ENCODE measurements around the gene ATP7A.
"Not testable (repeated sequence)": the region's sequence is repeated elsewhere in the genome, so short reads cannot be mapped to it uniquely, and the experiment has no call there.

ATP7A gene

DNA sequence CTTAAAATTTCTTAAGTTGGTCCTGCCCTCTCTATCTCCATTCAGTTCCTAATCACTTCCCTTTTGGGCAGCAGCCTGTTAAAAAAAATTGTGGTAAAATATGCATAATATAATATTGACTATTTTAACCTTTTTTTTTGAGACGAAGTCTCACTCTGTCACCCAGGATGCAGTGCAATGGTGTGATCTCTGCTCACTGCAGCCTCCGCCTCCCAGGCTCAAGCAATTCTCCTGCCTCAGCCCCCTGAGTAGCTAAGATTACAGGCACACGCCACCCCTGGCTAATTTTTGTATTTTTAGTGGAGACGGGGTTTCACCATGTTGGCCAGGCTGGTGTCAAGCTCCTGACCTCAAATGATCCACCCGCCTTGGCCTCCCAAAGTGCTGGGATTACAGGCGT is 8.9 kb downstream of the ATP7A start:
- H3K36me3 ChIP-seq (ENCODE audit: control insufficient read depth, insufficient read depth, low read length); H3K27ac ChIP-seq (ENCODE audit: low read depth, low read length); H3K9ac ChIP-seq (ENCODE audit: low read length): not testable (repeated sequence)

DNA sequence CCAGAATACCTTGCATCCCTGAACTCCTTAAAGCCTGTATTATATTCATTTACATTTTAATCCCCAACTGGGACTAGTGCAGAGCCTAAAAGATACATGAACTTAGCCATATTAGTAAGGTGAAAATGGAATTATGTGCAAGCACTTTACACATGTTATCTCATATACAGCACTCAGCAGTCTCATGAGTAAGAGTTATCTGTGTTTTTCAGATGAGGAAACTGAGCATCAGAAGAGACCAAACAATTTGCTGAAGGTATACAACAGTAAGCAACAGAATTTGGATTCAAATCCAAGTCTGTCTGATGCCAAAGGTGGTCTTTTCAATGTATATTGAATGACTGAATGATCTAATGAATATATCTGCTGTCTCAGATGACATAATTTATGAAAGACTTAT is 12.3 kb downstream of the ATP7A start:
- H3K36me3 ChIP-seq (ENCODE audit: control insufficient read depth, insufficient read depth, low read length), result no peaks in the 10 kb centered on the region
- H3K4me1 ChIP-seq (ENCODE audit: control insufficient read depth, insufficient read depth, low read length), result no peaks in the 10 kb centered on the region
- no peak overlapping the region for H3K27ac ChIP-seq (ENCODE audit: low read depth, low read length)
- H3K4me3 ChIP-seq (ENCODE audit: low read length), result no peak overlapping the region
- no peak overlapping the region for H3K9ac ChIP-seq (ENCODE audit: low read length)
- H3K27me3 ChIP-seq (ENCODE audit: control insufficient read depth, insufficient read depth, low read length), result no peaks in the 10 kb centered on the region

More for the DNA sequence above, 8.9 kb downstream of the ATP7A start:
- not testable (repeated sequence) for H3K27me3 ChIP-seq (ENCODE audit: control insufficient read depth, insufficient read depth, low read length); H3K4me3 ChIP-seq (ENCODE audit: low read length); H3K4me1 ChIP-seq (ENCODE audit: control insufficient read depth, insufficient read depth, low read length)

DNA sequence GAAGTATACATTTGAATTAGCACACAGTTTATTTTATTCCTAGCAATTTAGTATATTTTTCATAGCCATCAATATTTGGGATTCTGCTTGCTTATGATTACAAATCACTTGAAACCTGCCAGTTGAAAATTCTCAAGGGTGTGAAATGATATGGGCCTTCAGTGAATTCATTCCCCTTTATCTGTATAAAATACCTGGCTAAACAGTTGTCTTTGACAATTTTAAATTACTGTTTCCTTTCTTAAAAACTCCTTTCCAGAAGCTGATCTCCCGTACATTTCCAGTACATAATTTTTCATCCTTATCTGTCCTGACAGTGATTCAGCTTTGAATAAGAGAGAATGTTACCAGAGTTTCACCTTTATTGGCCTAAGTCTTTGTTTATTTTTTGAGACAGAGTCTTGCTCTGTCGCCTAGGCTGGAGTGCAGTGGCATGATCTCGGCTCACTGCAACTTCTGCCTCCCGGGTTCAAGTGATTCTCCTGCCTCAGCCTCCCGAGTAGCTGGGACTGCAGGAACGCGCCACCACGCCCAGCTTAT is 13.9 kb downstream of the ATP7A start:
- no peaks in the 10 kb centered on the region for H3K36me3 ChIP-seq (ENCODE audit: control insufficient read depth, insufficient read depth, low read length)
- H3K27ac ChIP-seq (ENCODE audit: low read depth, low read length), result no peak overlapping the region
- H3K4me3 ChIP-seq (ENCODE audit: low read length), result no peak overlapping the region
- H3K9ac ChIP-seq (ENCODE audit: low read length), result no peak overlapping the region
- H3K27me3 ChIP-seq (ENCODE audit: control insufficient read depth, insufficient read depth, low read length), result no peaks in the 10 kb centered on the region
- no peaks in the 10 kb centered on the region for H3K4me1 ChIP-seq (ENCODE audit: control insufficient read depth, insufficient read depth, low read length)

DNA sequence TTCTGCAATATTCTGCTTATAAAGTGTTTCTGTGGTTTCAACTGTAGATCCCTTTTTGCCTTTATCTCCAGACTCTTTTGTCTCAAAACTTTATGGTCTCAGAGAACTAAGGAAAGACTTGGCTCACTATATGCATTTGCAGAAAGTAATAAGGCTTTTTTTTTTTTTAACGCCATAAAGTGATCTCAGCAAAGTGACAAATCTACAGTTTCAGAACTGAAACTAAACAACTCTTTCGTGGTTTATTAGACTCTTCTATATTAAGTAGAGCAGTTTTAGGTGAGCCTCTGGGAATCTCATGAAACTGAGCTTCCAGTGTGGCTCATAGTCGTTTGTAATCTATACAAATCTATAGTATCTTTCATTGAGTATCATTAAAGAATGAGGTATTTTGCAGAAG is 15.3 kb downstream of the ATP7A start:
- no peaks in the 10 kb centered on the region for H3K36me3 ChIP-seq (ENCODE audit: control insufficient read depth, insufficient read depth, low read length)
- H3K4me1 ChIP-seq (ENCODE audit: control insufficient read depth, insufficient read depth, low read length), result no peaks in the 10 kb centered on the region
- H3K9ac ChIP-seq (ENCODE audit: low read length), result no peak overlapping the region
- no peaks in the 10 kb centered on the region for H3K27me3 ChIP-seq (ENCODE audit: control insufficient read depth, insufficient read depth, low read length)
- no peak overlapping the region for H3K27ac ChIP-seq (ENCODE audit: low read depth, low read length)
- H3K4me3 ChIP-seq (ENCODE audit: low read length), result no peak overlapping the region

DNA sequence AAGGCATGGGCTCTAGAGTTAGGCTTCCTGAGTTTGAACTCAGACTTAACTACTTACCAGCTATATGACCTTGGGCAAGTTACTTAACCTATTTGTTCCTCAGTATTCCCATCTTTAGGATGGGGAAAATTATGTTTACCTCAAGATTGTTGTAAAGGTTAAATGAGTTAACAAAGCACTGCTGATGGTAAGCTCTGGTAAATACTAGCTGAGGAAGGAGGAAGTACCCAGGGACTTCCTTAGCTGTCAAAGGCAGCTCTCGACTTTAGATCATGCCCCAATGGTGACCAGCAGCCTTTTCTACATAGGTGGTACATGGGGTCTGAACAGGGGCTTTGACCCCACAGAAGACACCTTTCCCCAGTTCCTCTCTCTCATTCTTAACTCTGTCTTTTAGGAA is 20.1 kb downstream of the ATP7A start:
- Histone ChIP-seq H3K4me3 (ENCODE audit: low read length) (no peak overlapping the region), H3K36me3 (ENCODE audit: control insufficient read depth, insufficient read depth, low read length) (no peaks in the 10 kb centered on the region), H3K4me1 (ENCODE audit: control insufficient read depth, insufficient read depth, low read length) (no peaks in the 10 kb centered on the region), H3K9ac (ENCODE audit: low read length) (no peak overlapping the region), H3K27ac (ENCODE audit: low read depth, low read length) (no peak overlapping the region), H3K27me3 (ENCODE audit: control insufficient read depth, insufficient read depth, low read length) (no peaks in the 10 kb centered on the region)

DNA sequence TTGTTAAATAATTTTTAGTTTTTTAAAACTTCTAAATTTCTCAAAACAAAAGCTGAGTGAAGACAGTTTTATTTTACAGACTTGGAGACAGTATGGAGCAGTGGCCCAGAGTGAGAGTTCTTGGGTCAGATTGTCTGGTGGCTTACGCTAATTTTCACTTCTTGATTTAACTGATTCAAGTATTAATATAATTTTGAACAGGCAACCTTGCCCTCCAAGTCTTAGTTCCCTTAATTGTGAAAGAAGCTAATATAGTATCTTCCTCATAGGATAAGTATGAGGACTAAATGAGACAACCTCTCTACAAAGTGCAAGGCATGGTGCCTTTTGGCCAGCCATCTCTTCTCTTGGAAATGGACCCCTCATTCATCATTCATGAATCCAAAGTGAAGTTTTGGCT is 25.4 kb downstream of the ATP7A start:
- Histone ChIP-seq H3K27me3 (ENCODE audit: control insufficient read depth, insufficient read depth, low read length) (no peaks in the 10 kb centered on the region), H3K9ac (ENCODE audit: low read length) (no peak overlapping the region), H3K4me1 (ENCODE audit: control insufficient read depth, insufficient read depth, low read length) (no peaks in the 10 kb centered on the region), H3K4me3 (ENCODE audit: low read length) (no peak overlapping the region), H3K36me3 (ENCODE audit: control insufficient read depth, insufficient read depth, low read length) (no peaks in the 10 kb centered on the region), H3K27ac (ENCODE audit: low read depth, low read length) (no peak overlapping the region)

DNA sequence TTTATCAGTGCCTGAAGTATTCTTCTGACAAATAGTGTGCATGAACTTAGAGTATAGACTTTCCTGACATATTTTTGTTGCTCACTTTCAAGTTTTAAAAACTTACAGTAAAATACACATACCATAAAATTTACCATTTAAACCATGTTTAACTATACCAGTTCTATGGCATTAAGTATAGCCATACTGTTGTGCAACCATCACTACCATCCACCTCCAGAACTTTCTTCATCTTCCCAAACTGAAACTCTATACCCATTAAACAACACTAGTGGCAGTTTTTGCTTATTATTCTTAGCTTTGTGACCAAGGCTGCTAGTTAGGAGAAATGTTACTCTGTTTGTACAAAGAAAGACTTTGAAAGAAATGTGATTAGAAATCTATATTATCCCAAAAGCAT is 25.8 kb downstream of the ATP7A start:
- Histone ChIP-seq H3K4me1 (ENCODE audit: control insufficient read depth, insufficient read depth, low read length) (no peaks in the 10 kb centered on the region), H3K36me3 (ENCODE audit: control insufficient read depth, insufficient read depth, low read length) (no peaks in the 10 kb centered on the region), H3K27me3 (ENCODE audit: control insufficient read depth, insufficient read depth, low read length) (no peaks in the 10 kb centered on the region), H3K4me3 (ENCODE audit: low read length) (no peak overlapping the region), H3K27ac (ENCODE audit: low read depth, low read length) (no peak overlapping the region), H3K9ac (ENCODE audit: low read length) (no peak overlapping the region)

DNA sequence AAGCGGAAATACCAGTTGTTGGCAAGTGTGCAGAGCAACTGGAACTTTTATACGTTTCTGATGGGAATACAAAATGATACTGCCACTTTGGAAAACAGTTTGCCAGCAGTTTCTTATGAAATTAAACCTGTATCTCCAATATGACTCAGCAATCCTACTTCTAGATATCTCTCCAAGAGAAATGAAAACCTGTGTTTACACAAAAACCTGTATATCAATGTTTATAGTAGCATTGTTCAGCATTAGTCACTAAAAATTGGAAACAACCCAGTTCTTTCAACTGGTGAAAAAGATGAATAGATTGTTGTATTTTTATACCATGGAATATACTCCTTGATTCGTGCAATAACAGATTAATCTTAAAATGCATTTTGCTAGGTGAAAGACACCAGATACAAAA is 26.8 kb downstream of the ATP7A start:
- no peak overlapping the region for H3K4me3 ChIP-seq (ENCODE audit: low read length)
- no peaks in the 10 kb centered on the region for H3K27me3 ChIP-seq (ENCODE audit: control insufficient read depth, insufficient read depth, low read length)
- H3K4me1 ChIP-seq (ENCODE audit: control insufficient read depth, insufficient read depth, low read length), result no peaks in the 10 kb centered on the region
- H3K9ac ChIP-seq (ENCODE audit: low read length), result no peak overlapping the region
- no peak overlapping the region for H3K27ac ChIP-seq (ENCODE audit: low read depth, low read length)
- H3K36me3 ChIP-seq (ENCODE audit: control insufficient read depth, insufficient read depth, low read length), result no peaks in the 10 kb centered on the region

DNA sequence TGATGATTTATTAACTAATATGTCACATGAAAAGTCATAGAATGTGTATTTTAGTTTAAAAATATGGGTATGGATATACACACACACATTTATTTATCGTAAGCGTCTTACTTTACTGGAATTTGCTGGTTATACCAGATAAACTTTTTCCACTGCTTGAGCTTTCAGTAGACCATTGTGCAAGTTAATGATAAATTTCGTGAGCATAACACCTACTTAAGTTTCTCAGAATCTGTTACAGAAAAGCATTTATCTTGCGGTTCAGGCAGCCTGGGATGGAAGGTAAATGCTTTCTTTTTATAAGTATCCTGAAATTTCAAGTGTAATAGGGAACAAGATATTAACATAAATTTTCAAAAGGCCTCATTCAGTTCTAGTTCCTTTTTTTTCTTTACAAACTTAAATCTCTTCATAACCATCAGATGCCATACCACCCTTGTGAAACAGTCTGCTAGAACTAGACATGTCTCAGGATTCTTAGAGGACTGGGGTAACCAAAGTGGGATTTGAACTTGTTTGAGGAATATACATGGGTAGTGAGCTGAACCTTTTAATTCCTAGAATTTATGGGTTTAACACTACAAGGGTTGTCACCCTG is 27.7 kb downstream of the ATP7A start:
- Histone ChIP-seq H3K9ac (ENCODE audit: low read length) (no peak overlapping the region), H3K36me3 (ENCODE audit: control insufficient read depth, insufficient read depth, low read length) (no peaks in the 10 kb centered on the region), H3K4me3 (ENCODE audit: low read length) (no peak overlapping the region), H3K27me3 (ENCODE audit: control insufficient read depth, insufficient read depth, low read length) (no peaks in the 10 kb centered on the region), H3K27ac (ENCODE audit: low read depth, low read length) (no peak overlapping the region), H3K4me1 (ENCODE audit: control insufficient read depth, insufficient read depth, low read length) (no peaks in the 10 kb centered on the region)

DNA sequence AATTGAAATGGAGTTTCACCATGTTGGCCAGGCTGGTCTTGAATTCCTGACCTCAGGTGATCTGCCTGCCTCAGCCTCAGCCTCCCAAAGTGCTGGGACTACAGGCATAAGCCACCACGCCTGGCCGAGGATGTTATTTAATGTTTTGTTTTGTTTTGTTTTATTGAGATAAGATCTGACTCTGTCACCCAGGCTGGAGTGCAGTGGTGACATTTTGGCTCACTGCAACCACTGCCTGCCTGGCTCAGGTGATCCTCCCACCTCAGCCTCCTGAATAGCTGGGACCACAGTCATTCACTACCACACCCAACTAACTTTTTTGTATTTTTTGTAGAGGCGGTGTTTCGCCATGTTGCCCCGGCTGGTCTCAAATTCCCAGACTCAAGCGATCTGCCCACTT is 34.5 kb downstream of the ATP7A start:
- H3K27ac ChIP-seq (ENCODE audit: low read depth, low read length); H3K4me3 ChIP-seq (ENCODE audit: low read length); H3K4me1 ChIP-seq (ENCODE audit: control insufficient read depth, insufficient read depth, low read length); H3K36me3 ChIP-seq (ENCODE audit: control insufficient read depth, insufficient read depth, low read length); H3K27me3 ChIP-seq (ENCODE audit: control insufficient read depth, insufficient read depth, low read length); H3K9ac ChIP-seq (ENCODE audit: low read length): not testable (repeated sequence)

DNA sequence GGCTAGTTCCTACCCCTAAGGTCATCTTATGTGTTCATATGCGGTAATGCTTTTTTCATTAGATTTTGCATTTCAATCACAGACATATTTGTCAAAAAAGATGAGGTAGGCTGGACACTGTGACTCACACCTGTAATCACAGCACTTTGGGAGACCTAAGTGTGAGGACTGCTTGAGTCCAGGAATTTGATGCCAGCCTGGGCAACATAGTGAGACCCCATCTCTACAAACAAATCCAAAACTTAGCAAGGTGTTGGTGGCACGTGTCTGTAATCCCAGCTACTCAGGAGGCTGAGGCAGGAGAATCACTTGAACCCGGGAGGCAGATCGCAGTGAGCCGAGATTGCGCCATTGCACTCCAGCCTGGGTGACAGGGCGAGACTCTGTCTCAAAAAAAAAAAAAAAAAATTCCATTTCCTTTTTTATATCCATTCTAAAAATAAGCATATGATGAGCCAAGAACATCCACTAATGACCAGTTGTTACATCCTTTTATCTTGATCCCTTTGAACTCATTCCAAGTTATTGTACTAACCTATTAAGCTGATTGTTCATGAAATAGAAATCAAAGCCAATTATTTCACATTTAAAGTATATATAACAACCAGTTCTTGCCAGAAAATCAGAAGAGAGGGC is 35.5 kb downstream of the ATP7A start:
- H3K9ac ChIP-seq (ENCODE audit: low read length), result no peak overlapping the region
- no peaks in the 10 kb centered on the region for H3K36me3 ChIP-seq (ENCODE audit: control insufficient read depth, insufficient read depth, low read length)
- H3K4me1 ChIP-seq (ENCODE audit: control insufficient read depth, insufficient read depth, low read length), result no peaks in the 10 kb centered on the region
- no peak overlapping the region for H3K4me3 ChIP-seq (ENCODE audit: low read length)
- H3K27me3 ChIP-seq (ENCODE audit: control insufficient read depth, insufficient read depth, low read length), result no peaks in the 10 kb centered on the region
- no peak overlapping the region for H3K27ac ChIP-seq (ENCODE audit: low read depth, low read length)

DNA sequence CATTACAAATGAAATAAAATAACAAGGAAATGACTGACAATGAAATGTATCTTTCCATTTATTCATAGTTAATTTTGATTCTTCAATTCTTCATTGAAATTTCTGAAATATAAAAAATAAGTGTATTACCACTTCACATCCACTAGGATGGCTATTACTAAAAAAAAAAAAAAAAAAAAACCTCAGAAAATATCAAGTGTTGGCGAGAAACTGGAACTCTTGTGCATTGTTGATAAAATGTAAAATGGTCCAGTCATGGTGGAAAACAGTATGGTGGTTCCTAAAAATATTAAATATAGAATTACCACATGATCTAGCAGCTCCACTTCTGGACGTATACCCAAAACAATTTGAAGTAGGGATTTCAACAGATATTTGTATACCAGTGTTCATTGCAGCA is 36.1 kb downstream of the ATP7A start:
- no peaks in the 10 kb centered on the region for H3K36me3 ChIP-seq (ENCODE audit: control insufficient read depth, insufficient read depth, low read length)
- no peaks in the 10 kb centered on the region for H3K4me1 ChIP-seq (ENCODE audit: control insufficient read depth, insufficient read depth, low read length)

DNA sequence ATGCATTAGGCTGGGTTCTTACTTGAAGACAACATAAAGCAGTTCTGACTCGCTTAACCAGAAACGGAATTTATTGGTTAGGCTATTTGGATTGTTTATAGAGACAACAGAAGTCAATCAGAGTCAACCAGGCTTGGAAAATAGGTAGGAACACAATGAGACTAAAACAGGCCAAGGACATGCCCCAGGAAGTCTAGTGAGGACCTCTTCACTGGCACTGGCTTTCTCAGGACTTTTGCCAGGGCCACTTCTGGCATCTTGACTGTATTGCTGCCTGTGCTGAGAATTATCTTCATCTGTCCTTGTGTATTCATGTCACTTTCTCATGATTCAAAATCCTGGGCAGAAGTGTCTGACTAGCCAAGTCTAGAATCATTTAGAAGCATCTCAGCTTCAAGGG is 39.3 kb downstream of the ATP7A start:
- no peak overlapping the region for H3K4me3 ChIP-seq (ENCODE audit: low read length)
- no peaks in the 10 kb centered on the region for H3K27me3 ChIP-seq (ENCODE audit: control insufficient read depth, insufficient read depth, low read length)
- no peaks in the 10 kb centered on the region for H3K4me1 ChIP-seq (ENCODE audit: control insufficient read depth, insufficient read depth, low read length)
- H3K36me3 ChIP-seq (ENCODE audit: control insufficient read depth, insufficient read depth, low read length), result no peaks in the 10 kb centered on the region
- H3K27ac ChIP-seq (ENCODE audit: low read depth, low read length), result no peak overlapping the region
- H3K9ac ChIP-seq (ENCODE audit: low read length), result no peak overlapping the region

More for the DNA sequence above, 36.1 kb downstream of the ATP7A start:
- H3K9ac ChIP-seq (ENCODE audit: low read length), result no peak overlapping the region
- no peak overlapping the region for H3K27ac ChIP-seq (ENCODE audit: low read depth, low read length)
- no peaks in the 10 kb centered on the region for H3K27me3 ChIP-seq (ENCODE audit: control insufficient read depth, insufficient read depth, low read length)
- no peak overlapping the region for H3K4me3 ChIP-seq (ENCODE audit: low read length)
